GM15510 (cell line): ENCODE results near the gene TRIM38.

Experiments
- POLR2A ChIP-seq: IDR thresholded peaks from 3 replicates; pipeline ENCODE4 v1.6.1; 2011; ENCODE audit warnings: borderline replicate concordance; ENCODE audit not compliant: insufficient read length; ENCODE audit errors: extremely low read depth

Gene TRIM38

DNA sequence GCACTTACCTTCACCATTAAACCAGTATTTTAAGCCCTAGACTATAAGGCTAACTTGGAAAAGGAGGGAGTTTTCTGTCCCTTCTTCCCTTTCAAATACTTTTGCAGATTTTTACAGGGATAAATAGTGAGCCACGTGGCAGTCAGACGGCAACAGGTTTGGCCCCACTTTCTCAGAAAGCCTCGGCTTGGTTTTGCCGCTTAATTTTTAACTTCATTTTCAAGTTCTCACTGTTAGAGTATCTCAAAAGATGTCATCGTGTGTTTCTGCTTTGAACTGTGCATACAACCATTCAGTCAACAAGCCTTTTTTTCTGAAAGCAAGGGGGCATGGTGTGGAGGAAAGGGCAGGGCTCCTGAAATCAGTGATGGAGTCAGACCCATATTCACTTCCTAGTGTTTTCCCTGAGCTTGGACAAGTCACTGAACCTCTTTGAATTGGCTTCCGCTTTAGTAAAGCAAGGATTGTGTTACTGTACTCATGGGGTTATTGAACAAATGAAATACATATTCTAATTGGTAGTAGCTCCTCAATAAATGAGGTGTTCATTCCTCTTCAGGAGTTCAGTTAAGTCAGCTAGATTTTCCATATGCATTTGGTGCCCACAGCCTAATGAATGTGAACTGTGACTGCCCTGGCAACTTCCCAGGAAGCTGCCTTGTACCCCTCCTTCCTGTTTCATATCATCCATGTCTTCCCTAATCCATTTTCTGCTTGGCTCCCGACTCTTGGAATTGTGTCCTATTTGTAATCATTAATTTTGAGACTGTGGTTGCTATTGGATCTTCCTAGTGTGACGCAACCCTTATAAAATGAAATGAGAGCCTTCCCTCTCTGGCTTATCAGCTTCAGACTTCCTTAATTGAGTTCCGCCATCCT lies 31.8 kb upstream of the TRIM38 start, which contains the start of gene SLC17A2:
Gene SLC17A2, minus strand, starts transcription at position 160 of the 879 bp plus-strand sequence. CDS start 4,895 bp downstream, outside the sequence.
- TF ChIP-seq POLR2A: no peak

DNA sequence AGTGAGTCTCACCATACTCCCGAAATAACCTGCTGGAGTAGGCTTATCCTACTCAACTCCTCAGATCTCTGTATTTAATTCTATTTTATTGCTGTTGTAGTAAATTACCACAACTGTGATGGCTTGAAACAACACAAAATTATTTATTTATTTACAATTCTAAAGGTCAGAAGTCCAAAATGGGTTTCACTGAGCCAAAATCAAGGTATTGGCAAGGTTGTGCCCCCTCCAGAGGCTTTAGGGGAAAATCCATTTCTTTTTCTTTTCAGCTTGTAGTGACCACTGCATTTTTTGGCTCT lies 31.2 kb upstream of the TRIM38 start:
- TF ChIP-seq POLR2A: no peak

DNA sequence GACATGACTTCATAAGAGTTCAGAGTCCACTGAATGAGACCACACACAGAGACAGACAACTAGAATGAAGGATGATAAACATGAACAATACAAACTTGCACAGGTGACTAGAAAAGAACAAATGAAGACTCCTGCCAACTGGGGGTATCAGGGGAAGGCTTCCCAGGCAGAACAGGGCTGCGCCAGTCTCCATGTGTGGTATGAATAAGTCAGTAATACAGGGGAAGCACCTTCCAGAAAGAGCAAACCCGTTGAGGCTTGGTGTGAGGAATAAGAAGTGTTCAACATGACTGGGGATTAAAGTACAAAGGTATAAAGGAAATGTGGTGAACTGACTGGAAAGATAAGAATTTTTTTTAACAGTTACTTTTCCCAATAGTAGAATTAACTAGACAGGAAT lies 28.4 kb upstream of the TRIM38 start:
- no peak for TF ChIP-seq POLR2A

DNA sequence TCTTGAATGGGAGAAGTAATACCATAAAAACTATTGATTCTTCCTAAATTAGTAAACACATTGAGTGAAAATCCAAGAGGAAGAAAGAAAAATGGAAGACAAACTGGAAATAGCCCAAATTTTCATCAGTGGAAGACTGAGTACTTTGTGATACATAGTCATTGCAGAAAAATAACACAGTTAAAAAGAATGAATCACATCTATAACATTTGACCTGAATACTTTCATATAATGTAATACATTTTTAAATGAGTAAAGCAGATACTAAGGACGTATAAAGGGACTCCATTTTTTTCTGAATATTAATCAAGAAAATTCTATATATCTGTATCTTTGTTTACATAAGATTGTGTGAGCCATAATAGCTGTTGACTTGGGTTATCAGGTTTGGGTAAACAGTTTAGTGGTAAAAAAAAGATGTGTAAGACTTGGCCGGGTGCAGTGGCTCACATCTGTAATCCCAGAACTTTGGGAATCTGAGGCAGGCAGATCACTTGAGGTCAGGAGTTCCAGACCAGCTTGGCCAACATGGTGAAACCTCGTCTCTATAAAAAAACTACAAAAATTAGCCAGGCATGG lies 27.8 kb upstream of the TRIM38 start:
- TF ChIP-seq POLR2A: no peak

DNA sequence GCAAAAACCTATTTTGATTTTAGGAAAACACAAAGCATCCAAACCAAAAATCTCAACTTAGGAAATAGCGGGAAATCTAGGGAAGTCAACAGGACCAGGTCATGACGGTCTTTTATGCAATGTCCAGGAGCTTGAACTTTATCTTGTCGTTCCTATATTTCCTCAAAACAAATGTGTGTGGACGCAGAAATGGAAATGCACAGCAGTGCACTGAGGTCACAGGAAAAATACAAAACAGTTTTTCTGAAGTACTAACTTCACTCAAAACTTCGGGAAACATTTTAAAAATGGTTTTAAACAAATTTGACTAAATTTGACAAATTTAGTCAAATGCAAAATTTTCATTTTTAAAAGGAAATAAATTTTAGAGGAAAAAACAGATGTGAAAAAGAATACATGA lies 26.6 kb upstream of the TRIM38 start:
- no peak for TF ChIP-seq POLR2A

DNA sequence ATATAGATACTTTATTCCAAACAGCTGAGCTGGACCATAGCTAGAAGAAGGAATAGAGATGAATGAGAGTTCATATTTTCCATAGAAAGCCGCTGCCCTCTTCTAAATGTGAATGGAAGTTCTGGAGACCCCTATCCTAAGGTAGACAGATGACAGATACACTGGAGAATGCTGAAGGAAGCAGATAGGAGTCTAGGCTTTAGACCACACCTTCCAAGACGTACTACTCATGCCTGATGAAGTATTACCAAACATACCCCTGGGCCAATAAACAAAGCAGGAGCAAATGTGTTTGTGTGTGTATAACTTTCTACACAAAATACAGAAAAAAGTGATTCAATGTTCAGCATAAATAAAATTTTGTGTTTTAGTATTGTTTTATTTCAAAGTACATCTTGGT lies 23.0 kb upstream of the TRIM38 start:
- no peak for TF ChIP-seq POLR2A

DNA sequence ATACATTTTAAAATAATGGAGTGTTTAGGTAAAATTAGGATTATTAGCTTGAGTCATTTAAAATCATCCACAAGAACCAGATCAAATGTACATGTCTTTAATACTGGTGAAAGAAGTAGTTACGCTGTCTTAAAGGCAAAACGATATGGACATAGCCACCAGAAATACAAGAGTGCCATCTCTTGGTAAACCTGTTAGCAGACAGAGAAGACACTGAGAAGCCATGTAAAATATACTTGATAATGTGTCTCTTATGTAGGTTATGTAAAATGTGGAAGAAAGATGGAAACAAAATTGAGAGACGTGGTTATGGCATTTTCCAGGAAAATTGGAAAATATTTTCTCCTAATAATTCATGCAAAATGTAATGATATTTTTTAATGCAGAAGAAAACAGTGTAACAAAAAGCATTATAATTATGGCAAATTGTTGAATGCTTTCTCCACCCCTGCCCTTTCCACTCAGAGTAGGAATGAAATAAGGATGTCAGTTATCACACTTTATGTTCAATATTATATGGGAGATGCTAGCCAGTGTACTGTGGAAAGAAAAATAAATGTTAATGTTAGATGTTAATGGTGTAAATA lies 19.9 kb upstream of the TRIM38 start:
- TF ChIP-seq POLR2A: no peak

DNA sequence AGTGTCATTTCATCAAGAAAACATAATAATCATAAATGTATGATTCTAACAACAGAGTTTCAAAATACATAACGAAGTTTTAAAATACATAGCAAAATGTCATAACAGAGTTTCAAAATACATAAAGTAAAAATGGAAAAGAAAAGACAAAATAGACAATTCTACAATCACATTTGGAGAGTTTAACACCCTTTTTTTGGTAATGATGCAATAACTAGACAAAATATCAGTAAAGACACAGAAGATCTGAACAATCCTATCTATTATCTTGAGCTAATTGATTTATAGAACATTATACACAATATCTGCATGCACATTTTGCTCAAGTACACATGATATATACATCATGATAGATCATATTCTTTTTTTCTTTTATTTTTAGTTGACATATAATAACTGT lies 18.7 kb upstream of the TRIM38 start:
- no peak for TF ChIP-seq POLR2A

DNA sequence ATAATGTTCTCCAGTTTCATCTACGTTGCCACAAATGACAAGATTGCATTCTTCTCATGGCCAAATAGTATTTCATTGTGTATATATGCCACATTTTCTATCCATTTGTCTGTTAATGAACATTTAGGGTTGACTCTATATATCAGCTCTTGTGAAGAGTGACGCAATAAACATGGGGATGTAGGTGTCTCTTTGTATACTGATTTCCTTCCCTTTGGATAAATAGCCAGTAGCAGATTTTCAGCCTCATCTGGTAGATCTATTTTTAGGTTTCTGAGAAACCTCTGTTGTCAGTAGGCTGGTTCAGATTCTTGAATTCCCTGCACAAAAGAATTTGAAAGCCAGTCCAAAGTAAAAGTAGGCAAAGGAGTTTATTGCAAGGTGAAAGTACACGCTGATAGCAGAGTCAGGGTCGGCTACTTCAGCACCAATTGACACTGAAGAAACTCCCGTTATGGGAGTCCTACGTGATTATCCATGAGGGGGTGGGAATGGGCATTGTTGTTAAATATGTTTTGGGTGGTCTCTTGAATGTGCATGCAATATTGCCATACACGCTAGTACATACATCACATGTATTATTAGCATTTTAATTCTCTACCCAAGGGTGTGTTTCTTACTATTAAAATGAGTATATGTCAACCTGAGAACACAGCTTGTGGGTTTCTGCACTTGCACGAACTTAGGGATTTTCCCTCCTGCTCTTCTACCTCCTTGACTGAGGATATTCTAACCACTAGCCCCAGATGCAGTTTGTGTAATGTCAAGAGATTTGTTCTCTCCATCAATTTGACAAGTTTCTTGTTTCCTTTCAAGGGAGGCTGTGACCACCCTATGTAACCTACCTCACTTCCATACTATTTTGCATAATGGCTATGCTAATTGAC lies 17.7 kb upstream of the TRIM38 start:
- TF ChIP-seq POLR2A: no peak

DNA sequence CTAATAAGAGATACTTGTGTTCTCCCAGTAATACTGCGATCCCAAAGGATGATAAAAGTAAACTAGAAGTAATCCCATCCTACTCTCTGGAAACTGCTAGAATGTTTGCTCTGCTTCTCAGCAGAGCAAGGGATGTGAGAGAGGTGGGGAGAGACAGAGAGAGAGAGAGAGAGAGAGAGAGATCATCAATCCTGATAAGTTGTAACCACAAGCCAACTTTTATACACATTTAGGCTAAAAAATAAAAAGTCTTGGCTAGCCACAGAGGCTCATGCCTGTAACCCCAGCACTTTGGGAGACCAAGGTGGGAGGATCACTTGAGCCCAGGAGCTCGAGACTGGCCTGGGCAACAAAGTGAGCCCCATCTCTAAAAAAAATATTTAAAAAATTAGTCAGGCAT lies 16.0 kb upstream of the TRIM38 start:
- no peak for TF ChIP-seq POLR2A

DNA sequence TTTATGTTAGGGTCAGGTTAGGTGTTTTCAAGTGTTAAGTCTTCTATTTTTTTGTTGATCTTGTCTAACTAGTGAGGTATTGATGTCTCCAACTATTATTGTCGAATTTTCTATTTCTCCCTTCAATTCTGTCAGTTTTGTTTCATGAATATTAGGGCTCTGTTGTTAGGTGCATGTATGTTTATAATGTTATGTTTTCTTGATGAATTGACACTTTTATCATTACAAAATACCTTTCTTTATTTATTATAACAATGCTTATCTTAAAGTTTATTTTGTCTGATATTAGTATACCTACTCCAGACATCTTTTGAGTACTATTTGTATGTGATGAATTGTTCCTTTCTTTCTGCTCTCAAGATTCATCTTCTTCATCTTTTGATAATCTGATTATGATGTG lies 12.9 kb upstream of the TRIM38 start:
- TF ChIP-seq POLR2A: no peak

DNA sequence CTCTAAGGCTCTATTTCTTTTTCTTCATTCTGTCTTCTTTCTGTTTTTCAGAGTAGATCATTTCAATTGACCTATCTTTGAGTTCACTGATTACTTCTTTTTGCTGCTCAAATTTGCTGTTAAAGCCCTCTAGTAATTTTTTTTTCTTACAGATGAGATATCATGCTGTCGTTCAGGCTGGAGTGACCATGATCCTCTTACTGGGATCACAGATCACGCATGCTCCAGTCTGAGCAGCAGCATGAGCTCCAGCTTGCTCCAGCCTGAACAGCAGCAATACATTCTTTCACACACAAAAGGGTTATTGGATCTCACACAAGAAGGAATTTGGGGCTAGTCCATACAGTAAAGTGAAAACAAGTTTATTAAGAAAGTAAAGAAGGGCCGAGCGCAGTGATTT lies 12.3 kb upstream of the TRIM38 start:
- no peak for TF ChIP-seq POLR2A

DNA sequence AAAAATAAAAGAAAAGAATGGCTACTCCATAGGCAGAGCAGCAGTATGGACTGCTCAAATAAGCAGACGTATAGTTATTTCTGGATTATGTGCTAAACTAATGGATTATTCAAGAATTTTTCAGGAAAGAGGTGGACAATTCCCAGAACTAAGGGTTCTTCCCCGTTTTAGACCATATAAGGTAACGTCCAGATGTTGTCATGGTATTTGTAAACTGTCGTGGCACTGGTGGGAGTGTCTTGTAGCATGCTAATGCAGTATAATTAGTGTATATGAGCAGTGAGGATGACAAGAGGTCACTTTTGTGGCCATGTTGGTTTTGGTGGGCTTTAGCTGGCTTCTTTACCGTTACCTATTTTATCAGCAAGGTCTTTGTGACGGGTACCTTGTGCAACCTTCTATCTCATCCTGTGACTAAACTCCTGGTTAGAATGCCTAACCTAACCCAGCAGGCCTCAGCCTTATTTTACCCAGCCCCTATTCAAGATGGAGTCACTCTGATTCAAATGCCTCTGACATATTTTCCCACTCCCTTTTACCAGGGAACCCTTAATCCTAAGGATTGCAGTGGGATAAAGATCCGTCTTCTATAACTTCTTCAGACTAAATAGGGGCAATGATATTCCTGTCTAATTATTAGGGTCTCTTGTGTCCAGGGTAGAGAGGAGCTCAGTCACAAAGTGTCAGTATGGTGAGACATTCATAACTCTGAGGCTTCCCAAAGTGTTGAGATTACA lies 11.1 kb upstream of the TRIM38 start:
- TF ChIP-seq POLR2A: no peak

DNA sequence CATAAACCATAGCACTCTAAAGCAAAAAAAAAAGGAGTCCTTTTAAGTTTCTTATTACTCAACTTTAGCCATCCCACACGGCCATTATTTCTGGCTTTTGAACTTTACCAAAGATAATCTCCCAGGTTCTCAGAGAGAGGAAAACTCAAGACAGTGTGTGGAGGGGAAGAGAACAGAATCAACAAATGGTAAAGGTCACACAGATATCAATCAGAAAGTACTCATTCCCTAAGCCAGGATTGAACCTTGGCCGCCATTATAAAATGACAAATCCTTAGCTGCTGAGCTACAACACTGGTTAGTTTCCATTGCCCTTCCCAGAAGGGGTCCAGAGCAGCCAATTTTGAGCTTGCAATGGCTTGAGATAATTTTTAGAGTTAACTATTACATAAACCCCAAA lies 10.1 kb upstream of the TRIM38 start:
- TF ChIP-seq POLR2A: no peak
